ENCODE measurements around the gene ZFP92. TPM values are rescaled to one million over a fixed set of nuclear protein-coding genes. Genes with fewer than 3 reads are reported as not detected.
"Not testable (repeated sequence)": the region's sequence is repeated elsewhere in the genome, so short reads cannot be mapped to it uniquely, and the experiment has no call there.

The ZFP92 gene
- total RNA-seq, 1 experiment from 2014 or later: 0.07 TPM

GRCh38 chrX:153382563-153383482 is 28.4 kb upstream of the ZFP92 start:
- no peak for DNase-seq
- H3K36me3 ChIP-seq: no peaks in the 10 kb centered on the region
- no peaks in the 10 kb centered on the region for H3K27me3 ChIP-seq
- no peak overlapping the region for H3K4me3 ChIP-seq
- no peaks in the 10 kb centered on the region for H3K9me3 ChIP-seq

- no peak overlapping the region for H3K4me3 ChIP-seq
- no peak for DNase-seq
- H3K36me3 ChIP-seq: no peaks in the 10 kb centered on the region
- H3K9me3 ChIP-seq: no peaks in the 10 kb centered on the region
- H3K27me3 ChIP-seq: no peaks in the 10 kb centered on the region
Measured at GRCh38 chrX:153384390-153384789, 26.9 kb upstream of the ZFP92 start.

GRCh38 chrX:153384973-153385372 is 26.3 kb upstream of the ZFP92 start:
- not testable (repeated sequence) for H3K36me3 ChIP-seq, DNase-seq

GRCh38 chrX:153386097-153386496 is 25.2 kb upstream of the ZFP92 start:
- H3K4me3 ChIP-seq: no peak overlapping the region

More at GRCh38 chrX:153384973-153385372, 26.3 kb upstream of the ZFP92 start:
- not testable (repeated sequence) for H3K4me3 ChIP-seq, H3K27me3 ChIP-seq, H3K9me3 ChIP-seq

GRCh38 chrX:153387345-153387744 is 23.9 kb upstream of the ZFP92 start:
- no peaks in the 10 kb centered on the region for H3K27me3 ChIP-seq
- H3K4me3 ChIP-seq: no peak overlapping the region
- DNase-seq: no peak
- no peaks in the 10 kb centered on the region for H3K36me3 ChIP-seq
- no peaks in the 10 kb centered on the region for H3K9me3 ChIP-seq

More at GRCh38 chrX:153386097-153386496, 25.2 kb upstream of the ZFP92 start:
- no peak for DNase-seq
- no peaks in the 10 kb centered on the region for H3K9me3 ChIP-seq
- H3K36me3 ChIP-seq: no peaks in the 10 kb centered on the region
- H3K27me3 ChIP-seq: no peaks in the 10 kb centered on the region

- DNase-seq: no peak
Measured at GRCh38 chrX:153387987-153388721, 23.1 kb upstream of the ZFP92 start.

GRCh38 chrX:153388722-153389459 is 22.4 kb upstream of the ZFP92 start:
- no peak for DNase-seq
- no peaks in the 10 kb centered on the region for H3K9me3 ChIP-seq
- no peaks in the 10 kb centered on the region for H3K36me3 ChIP-seq
- no peaks in the 10 kb centered on the region for H3K27me3 ChIP-seq
- no peak overlapping the region for H3K4me3 ChIP-seq

More at GRCh38 chrX:153387987-153388721, 23.1 kb upstream of the ZFP92 start:
- no peaks in the 10 kb centered on the region for H3K27me3 ChIP-seq
- H3K9me3 ChIP-seq: no peaks in the 10 kb centered on the region
- H3K36me3 ChIP-seq: no peaks in the 10 kb centered on the region
- no peak overlapping the region for H3K4me3 ChIP-seq

GRCh38 chrX:153389460-153389768 is 21.9 kb upstream of the ZFP92 start:
- not testable (repeated sequence) for H3K36me3 ChIP-seq, DNase-seq, H3K9me3 ChIP-seq, H3K4me3 ChIP-seq, H3K27me3 ChIP-seq

- no peak for DNase-seq
- Histone ChIP-seq H3K9me3 (no peaks in the 10 kb centered on the region), H3K36me3 (no peaks in the 10 kb centered on the region), H3K27me3 (no peaks in the 10 kb centered on the region), H3K4me3 (no peak overlapping the region)
Measured at GRCh38 chrX:153392642-153393321, 18.5 kb upstream of the ZFP92 start.

- Histone ChIP-seq H3K36me3 (no peaks in the 10 kb centered on the region), H3K9me3 (no peaks in the 10 kb centered on the region), H3K27me3 (no peaks in the 10 kb centered on the region), H3K4me3 (no peak overlapping the region)
- no peak for DNase-seq
Measured at GRCh38 chrX:153394612-153395011, 16.7 kb upstream of the ZFP92 start.

GRCh38 chrX:153395613-153396319 is 15.5 kb upstream of the ZFP92 start:
- H3K36me3 ChIP-seq: no peaks in the 10 kb centered on the region
- H3K27me3 ChIP-seq: no peaks in the 10 kb centered on the region
- H3K9me3 ChIP-seq: no peaks in the 10 kb centered on the region
- no peak for DNase-seq
- H3K4me3 ChIP-seq: no peak overlapping the region

- Histone ChIP-seq H3K9me3 (no peaks in the 10 kb centered on the region), H3K27me3 (no peaks in the 10 kb centered on the region), H3K4me3 (no peak overlapping the region), H3K36me3 (no peaks in the 10 kb centered on the region)
- DNase-seq: no peak
Measured at GRCh38 chrX:153396320-153397195, 14.7 kb upstream of the ZFP92 start.

- H3K4me3 ChIP-seq: no peak overlapping the region
- no peaks in the 10 kb centered on the region for H3K27me3 ChIP-seq
- H3K9me3 ChIP-seq: no peaks in the 10 kb centered on the region
- H3K36me3 ChIP-seq: no peaks in the 10 kb centered on the region
- no peak for DNase-seq
Measured at GRCh38 chrX:153397256-153397960, 13.9 kb upstream of the ZFP92 start.

- no peaks in the 10 kb centered on the region for H3K9me3 ChIP-seq
- H3K36me3 ChIP-seq: no peaks in the 10 kb centered on the region
- no peak overlapping the region for H3K4me3 ChIP-seq
- H3K27me3 ChIP-seq: peaks cover 2% of the 10 kb centered on the region; the same call in 1 of the 2 replicates
- no peak for DNase-seq
Measured at GRCh38 chrX:153398275-153398960, 12.9 kb upstream of the ZFP92 start.
